SW 1271 (cell line): ENCODE measurements around the gene GBX2.

Source experiments
- DNase-seq, 2 experiments: peaks; one replicate each; lab custom pipeline; 2025; lab: John Stamatoyannopoulos, UW

The GBX2 gene

GRCh38 chr2:236117861-236118269 is 50.3 kb downstream of the GBX2 start:
- no peak for DNase-seq

- no peak for DNase-seq
Observed at GRCh38 chr2:236117401-236117800, 50.8 kb downstream of the GBX2 start.
